SHP77 (cell line): ENCODE results near the gene CARTPT.

Experiments
- DNase-seq, 2 experiments: peaks; one replicate each; lab custom pipeline; 2025; lab: John Stamatoyannopoulos, UW

CARTPT gene

GRCh38 chr5:71719063-71719964, at the start of gene CARTPT:
TSS of gene CARTPT (plus strand) at chr5:71719275. CDS start at chr5:71719294, 19 bp downstream.
- no peak for DNase-seq

GRCh38 chr5:71677977-71678376, 41.1 kb upstream of the CARTPT start:
- DNase-seq = no peak

DNA sequence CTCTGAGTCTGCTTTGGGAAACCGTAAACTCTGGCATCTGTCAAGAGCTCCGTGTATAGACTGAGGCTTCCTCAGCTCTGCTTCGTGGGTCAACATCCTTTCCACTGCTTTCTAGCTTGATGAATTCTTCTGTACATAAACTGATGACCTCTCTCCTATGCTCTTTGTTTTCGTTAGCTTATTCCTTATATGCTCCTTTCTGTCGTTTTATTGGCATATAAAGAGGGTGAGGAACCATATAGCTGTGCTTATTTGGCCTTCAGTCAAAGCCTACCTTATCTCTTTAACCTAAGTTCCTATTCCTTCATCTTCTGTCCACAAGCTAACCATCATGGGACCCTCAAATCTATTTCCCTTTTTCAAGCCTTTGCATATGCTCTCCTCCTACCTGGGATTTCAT, 39.4 kb upstream of the CARTPT start:
- DNase-seq = no peak

GRCh38 chr5:71680510-71680909, 38.6 kb upstream of the CARTPT start:
- DNase-seq = no peak

- DNase-seq = no peak
Observed at GRCh38 chr5:71681296-71681695, 37.8 kb upstream of the CARTPT start.

GRCh38 chr5:71684309-71684708, 34.8 kb upstream of the CARTPT start:
- no peak for DNase-seq

- no peak for DNase-seq
Observed at GRCh38 chr5:71693828-71694427, 25.1 kb upstream of the CARTPT start.

- DNase-seq = no peak
Observed at GRCh38 chr5:71695071-71695470, 24.0 kb upstream of the CARTPT start.

DNA sequence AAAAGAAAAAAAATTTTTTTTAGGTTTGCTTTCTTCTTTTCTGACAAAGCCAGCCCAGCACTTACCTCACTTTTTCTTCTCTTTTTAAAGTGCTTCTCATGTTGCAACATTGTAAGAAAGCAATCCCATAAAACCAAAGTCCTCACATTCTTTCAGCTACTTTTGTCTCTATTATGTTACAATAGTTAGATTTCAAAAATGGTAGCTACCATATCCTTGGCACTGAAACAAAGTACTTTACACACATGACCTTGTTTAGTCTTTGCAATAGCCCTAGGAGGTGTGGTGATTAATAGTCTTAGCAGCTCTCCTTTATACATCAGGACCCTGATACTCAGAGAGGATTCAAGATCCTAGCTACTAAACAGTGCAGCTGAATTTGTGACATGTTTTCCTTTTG, 23.5 kb upstream of the CARTPT start:
- no peak for DNase-seq

DNA sequence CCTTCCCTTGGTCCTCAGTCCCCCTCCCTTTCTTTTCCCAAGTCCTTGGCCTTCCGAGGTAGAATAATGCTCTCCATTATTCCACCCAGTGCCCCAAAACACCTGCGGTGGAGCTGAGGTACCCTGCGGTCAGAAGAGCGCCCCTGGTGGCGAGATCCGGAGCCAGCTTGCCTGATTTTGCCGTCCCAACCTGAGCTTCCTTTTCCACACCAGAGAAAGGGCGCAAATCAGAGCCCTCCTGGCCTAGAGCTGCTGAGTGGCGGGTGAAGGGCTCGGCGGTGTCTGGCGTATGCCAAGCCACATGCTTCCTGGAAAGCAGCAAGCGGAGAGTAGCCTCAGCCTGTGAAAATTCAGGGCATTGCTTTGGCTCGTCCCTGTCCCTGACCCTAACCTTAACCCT, 21.1 kb upstream of the CARTPT start:
- no peak for DNase-seq

DNA sequence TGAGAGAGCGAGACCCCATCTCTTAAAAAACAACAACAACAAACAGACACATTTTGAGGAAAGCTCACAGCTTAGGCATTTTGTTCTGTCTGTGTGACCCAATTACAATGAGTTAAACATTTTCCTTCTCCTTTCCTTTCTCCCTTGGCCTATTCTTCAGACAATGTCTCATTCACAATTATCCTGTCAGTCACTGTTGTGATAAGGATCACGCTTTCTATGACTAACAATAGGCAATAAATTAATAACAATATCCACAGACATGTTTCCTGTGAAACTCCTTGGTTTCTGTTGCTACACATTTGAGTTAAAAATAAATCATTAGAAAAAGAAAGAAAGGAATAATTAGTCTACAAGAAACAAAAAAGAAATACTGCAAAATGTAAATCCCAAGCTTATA, 19.8 kb upstream of the CARTPT start:
- DNase-seq = no peak

- no peak for DNase-seq
Observed at GRCh38 chr5:71699751-71700150, 19.3 kb upstream of the CARTPT start.

DNA sequence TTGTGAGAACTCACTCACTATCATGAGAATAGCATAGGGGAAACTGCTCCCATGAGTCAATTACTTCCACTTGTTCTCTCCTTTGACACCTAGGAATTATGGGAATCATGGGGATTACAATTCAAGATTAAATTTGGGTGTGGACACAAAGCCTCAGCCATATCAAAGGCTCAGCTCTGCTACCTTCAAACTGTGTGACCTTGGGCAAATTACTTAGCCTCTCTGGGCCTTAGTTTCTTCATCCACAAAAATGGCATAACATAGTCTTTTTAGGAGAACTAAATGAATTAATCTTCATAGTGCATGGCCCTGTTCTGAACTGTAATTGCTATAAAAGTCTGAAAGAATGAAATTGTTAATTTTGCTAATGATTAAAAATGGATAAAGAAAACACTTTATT, 18.3 kb upstream of the CARTPT start:
- DNase-seq = no peak

DNA sequence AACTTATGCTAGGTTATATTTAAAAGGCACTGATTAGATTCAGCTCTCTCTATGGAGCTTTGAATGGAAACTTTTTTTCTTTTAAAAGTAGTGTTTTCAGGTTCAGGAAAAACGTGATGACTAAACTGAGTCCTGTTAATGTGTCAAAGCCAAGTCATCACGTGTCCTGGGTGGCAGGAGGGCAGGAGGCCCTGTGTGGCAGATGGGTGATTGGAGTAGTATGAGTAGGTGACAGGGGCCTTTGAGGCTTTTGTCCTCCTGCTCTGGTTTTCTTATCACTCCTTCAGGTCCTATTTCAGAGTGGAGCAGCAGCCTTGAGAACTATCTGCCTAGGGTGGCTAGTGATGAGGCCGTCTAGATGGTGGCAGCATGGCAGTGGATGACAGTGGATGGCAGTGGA, 17.7 kb upstream of the CARTPT start:
- DNase-seq = no peak

- no peak for DNase-seq
Observed at GRCh38 chr5:71703941-71704340, 15.1 kb upstream of the CARTPT start.

GRCh38 chr5:71705421-71705820, 13.7 kb upstream of the CARTPT start:
- no peak for DNase-seq

DNA sequence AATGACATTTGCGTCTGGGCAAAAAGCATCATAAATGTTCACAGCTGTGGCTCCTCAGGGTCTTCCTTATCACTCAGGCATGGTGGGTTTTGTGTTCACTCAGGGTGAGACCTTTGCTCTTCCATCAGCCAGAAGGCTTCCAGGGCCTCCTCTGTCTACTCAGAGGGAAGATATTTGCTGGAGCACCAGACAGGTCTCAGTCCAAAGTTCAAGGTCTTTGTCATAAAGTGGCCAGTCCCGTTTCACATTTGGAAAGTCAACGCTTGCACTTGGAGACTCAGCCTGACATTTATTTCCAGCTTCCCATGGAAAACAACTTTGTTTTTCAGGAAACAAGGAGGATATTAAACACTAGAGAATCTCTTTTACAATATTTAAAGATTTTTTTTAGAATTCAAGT, 12.2 kb upstream of the CARTPT start:
- no peak for DNase-seq

GRCh38 chr5:71711610-71712009, 7.5 kb upstream of the CARTPT start:
- no peak for DNase-seq

GRCh38 chr5:71714911-71715310, 4.2 kb upstream of the CARTPT start:
- DNase-seq = no peak

- DNase-seq = no peak
Observed at GRCh38 chr5:71727978-71728377, 8.9 kb downstream of the CARTPT start.

GRCh38 chr5:71731015-71731414, 11.9 kb downstream of the CARTPT start:
- no peak for DNase-seq

DNA sequence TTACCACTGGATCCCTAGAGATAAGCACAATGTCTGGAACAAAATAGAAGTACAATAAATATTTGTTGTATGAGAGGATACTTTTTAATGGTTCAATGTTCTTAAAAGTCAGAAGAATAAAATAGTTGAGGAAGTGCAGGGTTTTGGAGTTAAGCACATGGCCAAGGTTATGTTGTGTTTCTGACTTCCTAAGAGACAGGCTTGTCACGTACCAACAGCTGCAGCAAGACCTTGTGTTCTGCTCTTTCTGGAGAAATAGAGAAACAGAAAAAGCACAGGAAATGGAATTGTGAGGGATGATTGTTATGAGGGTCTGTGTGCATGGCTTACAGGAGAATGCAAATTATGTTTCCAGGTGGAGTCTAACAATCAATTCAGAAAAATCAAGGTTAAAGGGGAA, 12.9 kb downstream of the CARTPT start:
- no peak for DNase-seq

- DNase-seq = peak; percentile 17 to 19
Observed at GRCh38 chr5:71734141-71734540, 15.1 kb downstream of the CARTPT start.
